UCSD-AML1 (cell line): Measurements from ENCODE around the gene PIGA.

Experiments
- DNase-seq: peaks from one replicate; lab custom pipeline; 2025; ENCODE audit not compliant: unreplicated experiment; lab: John Stamatoyannopoulos, UW

Gene PIGA, protein sequence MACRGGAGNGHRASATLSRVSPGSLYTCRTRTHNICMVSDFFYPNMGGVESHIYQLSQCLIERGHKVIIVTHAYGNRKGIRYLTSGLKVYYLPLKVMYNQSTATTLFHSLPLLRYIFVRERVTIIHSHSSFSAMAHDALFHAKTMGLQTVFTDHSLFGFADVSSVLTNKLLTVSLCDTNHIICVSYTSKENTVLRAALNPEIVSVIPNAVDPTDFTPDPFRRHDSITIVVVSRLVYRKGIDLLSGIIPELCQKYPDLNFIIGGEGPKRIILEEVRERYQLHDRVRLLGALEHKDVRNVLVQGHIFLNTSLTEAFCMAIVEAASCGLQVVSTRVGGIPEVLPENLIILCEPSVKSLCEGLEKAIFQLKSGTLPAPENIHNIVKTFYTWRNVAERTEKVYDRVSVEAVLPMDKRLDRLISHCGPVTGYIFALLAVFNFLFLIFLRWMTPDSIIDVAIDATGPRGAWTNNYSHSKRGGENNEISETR

DNA sequence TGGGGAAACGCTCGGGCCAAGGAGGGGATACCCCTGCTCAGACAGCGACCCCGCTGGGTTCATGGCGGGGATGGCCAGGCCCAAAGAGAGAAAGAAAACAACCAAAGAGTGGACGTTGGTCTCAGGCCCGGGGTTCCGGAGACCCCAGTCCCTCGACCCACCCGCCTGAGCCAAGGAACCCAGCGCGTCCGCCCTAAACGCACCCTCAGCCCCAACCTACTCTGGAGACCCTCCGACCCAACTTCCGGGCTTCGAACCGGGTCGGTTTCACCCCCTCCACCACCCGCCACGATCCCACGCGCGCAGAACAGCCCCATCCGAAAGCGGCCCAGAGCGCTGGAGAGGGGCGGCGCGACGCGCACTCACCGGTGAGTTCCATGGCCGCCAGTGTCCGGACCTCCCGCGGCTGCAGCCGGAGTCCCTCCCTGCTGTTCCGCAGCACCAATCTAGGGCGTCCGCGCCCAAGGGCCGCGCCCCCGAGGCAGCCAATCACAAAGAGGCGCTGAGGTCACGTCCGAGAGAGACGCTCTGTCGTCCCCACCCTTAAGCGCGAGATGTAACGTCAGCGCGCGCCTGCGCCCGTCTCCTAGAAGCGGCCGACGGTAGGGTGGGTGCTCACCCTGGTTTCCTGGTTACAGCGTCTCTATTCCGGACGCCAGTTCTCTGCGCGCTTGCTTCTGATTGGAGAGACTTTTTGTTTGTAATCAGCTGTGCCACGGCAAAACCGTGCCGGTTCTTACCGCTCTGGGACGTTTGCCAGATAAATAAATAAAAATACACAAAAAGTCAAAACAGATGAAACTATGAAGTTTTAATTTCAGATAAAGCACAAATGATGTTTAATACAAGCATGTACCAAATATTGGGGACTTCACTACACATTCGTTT is at the start of gene PIGA:
Gene PIGA (minus strand): TSS at position 389 of the 888 bp plus-strand sequence. CDS start 3,593 bp downstream, outside the sequence.
- DNase-seq, result peak; percentile 92

DNA sequence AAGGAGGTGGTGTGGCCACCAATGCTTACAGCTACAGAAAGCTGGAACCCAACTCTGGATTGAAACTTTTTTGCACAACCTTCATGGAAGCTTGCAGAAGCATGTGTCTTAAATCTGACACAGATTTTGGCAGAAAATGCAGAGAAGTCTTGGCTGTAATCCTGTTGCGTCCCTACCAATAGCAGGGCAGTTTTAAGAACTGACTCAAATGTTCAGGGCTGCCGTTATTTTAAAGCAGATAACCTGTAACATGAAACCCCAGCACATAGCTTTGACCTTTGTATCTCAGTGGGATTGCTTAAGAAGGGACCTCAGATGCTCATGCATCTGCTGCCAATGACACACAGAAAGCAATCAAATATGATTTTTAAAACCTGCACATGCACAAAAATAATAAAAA is 49.0 kb upstream of the PIGA start, which contains the start of gene VEGFD:
Gene VEGFD (minus strand): TSS at position 110 of the 400 bp plus-strand sequence. CDS start 467 bp downstream, outside the sequence.
- DNase-seq, result no peak

DNA sequence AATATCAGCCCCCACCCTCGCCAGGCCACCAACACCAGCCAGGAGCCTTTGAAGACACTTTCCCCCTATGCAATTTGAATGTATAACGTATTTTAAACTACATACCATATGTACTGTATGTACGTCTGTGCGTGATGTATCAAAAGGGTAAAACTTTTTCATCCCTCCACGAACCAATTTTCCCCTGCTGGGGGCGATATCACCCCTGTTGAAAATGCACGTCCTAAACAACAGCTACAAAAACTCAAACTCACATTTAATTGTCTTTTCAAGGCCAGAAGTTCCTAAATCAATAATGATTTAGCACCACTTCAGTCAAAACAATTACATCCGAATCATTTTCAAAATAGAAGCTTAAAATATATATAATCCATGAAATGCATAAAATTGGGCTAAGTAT is 47.5 kb upstream of the PIGA start:
- DNase-seq, result no peak

DNA sequence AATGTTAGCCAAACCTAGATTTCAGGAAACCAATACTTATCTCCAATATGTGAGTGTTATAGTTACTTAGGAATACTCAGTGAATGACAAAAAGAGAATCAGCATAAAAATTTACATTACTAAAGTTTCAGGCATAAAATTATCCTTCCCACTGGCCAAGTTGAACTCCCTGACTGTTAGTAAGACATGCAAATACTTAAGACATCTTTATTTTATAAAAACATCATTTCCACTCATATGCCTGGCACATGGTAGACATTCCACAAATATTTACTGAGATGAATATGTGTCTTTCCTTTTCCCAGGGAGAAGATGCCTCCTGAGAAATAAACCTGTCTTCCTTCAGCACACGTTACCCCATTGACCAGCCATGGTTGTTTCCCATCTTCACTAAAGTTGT is 41.6 kb upstream of the PIGA start:
- no peak for DNase-seq

DNA sequence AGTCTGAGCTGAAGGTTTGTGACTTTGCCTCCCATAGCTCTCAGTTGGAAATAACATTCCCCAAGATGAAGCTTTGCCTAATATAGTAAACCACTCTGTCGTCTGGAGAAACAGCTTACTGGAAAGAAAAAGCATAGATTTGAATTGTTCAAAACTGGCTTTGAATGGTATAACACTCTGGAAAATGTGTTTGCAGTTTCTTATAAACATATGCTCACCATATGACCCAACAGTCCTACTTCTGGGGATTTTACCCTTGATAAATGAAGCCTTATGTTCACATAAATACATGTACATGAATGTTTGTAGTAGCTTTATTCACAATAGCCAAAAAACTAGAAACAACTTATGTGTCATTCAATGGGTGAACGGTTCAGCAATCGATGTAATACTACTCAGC is 38.7 kb upstream of the PIGA start:
- DNase-seq, result no peak

DNA sequence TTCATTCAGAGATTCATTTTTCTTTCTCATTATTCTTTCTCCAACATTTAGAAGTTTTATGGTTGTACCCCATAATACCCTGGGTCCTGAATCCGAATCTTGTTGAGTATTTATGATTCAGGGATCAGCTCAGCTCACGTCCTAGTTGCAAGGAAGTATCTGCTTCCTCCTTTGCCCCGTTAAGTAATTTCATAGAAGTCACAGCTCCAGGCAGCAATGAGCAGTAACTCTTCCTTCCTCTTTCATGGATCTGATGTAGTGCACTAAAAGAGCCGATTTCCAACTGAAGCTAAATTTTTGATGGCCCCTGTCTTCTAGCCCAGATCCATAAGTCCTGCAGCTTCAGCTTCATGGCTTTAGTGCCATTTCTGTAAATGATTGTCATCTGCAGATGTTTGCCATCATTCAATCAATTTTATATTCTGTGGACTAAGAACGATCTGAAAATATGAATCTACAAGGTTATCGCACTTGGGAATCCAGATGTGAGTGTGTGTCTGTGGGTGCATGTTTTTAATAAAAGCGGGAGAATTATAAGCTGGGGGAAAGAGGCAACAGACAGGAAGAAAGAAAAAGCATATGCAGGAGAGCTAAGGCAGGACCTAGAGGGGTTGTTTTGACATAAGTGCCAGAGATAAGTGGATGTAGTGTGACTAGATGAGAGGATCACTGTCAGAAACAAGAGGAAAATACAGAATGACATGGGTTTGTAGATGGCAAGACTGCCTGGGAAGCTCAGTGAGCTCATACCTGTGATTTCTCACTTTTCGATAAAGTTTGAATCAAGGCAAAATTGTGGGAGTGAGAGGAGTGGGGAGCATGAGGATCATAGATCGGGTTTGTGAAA is 31.4 kb upstream of the PIGA start:
- DNase-seq, result no peak

DNA sequence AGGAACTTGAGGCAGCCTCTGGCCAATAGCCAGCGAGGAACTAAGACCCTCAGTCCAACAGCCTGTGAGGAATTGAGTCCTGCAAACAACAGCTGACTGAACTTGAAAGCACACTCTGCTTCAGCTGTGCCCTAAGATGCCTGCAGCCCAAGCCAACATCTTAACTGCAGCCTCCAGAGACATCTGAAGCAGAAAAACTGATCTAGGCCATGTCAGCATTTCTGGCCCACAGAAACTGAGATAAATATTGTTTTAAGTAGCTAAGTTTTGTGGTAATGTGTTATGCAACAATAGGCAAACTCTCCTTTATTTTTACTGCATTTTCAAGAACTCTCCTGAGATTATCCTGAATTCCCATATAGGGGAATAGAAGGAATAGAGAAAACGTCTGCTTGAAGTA is 24.4 kb upstream of the PIGA start:
- DNase-seq, result no peak

DNA sequence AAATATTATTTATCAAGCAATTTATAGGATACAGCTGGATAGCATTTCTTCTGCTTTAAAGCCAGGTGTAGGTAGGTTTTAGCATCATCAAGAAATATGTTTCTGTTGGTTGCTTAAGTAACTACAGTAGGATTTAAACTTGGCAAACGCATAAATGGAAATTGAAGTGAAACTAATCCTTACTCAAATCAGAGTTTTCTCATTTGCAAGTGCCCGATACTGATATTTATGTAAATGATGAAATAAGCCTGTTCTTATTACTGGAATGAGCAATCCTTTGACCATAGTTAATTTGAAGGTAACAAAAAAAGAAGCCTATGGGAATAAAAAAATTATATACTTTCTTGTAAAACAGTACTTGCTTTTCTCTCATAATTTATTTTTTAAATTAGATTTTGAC is 23.2 kb upstream of the PIGA start:
- no peak for DNase-seq

DNA sequence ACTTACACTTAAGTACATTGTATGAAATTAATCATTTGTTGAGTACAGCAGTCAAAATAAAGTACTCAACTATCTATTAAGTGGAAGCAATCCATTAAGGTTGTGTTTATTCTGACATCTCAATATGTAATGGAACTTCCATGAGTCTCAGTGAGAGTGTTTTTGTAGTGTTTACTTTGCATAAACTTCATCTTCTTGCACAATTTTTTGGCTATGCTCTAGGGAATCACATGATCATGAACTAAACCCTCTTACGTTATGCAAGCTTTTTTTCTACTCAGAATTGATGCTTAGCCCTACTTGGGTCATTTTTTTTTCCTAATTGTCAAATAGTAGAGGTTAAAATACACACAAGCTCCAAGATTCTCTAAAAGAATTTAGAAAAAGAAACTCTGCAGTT is 21.1 kb upstream of the PIGA start:
- DNase-seq, result no peak

DNA sequence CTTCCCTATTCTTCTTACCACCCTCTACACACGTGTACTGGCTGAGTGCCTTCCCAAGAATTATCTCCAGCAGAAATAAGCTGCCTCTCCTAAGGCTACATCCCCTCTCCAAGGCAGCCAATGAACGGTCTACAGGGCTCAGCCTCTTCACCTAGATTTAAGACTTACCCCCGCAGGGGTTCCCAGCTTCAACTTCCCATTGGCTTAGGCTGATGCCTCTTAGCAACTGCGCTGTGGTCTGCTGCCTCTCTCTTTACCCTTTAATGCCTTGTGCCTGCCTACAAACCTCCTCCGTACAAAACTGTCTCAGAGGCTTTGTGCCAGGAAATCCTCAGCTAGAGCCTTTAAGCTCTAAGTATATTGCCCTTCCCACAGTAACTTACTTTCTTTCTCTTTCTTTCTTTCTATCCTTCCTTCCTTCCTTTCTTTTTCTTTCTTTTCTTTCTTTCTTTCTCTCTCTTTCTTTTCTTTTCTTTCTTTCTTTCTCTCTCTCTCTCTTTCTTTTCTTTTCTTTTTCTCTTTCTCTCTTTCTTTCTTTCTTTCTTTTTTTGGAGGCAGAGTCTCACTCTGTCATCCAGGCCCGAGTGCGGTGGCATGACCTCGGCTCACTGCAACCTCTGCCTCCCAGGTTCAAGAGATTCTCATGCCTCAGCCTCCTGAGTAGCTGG is 15.1 kb upstream of the PIGA start:
- peak; percentile 21 for DNase-seq

DNA sequence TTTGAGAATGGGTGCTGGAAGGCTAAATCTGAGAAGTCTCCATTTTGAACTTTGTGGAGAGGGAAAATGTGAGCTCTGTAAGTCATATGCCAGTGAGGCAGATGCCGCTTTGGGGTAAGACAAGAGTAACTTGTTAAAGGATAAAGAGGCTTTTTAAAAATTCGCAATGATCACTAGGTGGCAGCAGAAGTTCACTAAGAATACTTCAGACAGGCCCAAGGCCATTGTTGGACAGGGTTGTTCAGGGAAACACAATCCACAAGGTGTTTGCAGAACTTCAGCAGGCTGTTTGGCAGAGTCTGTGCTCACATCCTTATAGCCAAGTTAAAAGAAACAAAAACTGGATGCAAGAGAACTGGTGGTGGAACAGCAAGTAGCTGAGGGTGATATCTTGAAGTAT is 13.7 kb upstream of the PIGA start:
- DNase-seq, result peak; percentile 11

DNA sequence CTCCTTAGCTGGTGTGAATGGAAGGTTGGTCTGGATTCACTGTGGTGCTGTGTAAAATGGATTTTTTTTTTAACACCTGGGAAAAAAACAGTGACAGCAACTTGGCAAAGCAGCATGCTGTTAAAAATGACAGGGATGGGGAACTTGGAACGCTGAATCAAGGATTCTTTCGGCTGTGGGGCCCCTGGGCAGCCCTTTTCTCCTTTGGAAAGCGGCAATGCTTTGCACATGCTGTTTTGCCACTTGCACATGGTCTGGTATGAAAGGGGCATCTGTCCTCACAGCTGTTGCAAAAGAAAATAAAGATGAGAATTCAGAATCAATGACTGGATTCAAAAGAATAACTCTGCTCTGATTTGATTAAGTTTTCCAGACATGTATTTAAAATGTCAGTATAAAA is 10.7 kb upstream of the PIGA start:
- no peak for DNase-seq

DNA sequence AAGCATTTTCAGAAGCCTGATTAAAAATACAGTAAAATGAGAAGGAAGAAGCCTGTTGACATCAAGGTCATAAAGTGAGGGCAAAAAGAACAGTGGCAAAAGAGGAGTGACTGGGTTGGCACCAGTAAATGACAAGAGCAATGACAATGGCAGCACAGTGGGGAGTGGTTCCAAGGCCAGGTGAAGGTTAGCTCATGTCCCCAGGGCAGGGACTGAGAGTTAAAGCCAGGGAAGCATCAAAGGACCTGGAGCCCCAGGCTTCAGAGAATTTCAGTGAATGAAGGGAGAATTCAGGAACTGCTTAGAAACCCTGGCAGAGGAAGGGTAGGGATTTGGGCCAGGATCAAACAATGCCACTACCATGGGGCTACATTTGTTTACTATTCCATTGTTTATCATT is 8.8 kb upstream of the PIGA start:
- no peak for DNase-seq

DNA sequence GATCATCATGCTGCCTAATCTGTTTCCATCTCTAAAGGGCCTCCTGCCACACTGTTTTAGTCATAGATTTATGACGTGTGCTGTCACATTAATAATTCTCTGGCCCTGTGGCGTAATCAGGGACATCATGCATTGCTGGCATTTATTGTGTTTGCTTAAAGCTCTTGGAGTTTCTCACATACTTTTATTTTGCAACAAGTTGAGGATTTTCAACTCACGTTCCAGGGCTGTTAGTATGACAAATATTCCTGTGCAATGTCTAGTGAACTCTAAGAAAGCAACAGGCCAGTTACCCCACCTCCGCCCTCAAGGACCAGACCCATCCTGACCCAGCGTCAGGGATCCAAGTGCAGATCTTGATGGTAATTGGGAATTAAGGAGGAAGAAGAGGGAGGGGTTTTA is 7.8 kb upstream of the PIGA start:
- DNase-seq, result no peak

DNA sequence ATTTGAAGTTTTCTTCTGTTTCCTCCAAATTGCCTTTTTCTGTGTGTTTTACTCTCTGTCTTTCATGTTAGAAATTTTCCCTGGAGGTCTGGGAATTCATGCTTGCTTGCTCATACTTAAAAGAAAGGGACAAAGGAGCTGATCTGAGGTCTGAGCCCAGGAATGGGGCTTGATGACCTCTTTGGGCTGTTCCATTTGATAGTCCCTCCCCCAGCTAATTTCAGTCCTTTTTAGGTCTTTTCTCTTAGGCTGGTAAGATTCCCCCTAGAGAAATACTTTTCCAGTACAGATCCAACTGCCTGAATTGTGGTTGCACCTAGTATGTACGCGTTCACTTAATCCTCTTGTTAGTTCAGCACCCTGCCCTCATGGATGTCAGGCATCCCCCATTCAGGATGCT is 5.5 kb upstream of the PIGA start:
- no peak for DNase-seq

DNA sequence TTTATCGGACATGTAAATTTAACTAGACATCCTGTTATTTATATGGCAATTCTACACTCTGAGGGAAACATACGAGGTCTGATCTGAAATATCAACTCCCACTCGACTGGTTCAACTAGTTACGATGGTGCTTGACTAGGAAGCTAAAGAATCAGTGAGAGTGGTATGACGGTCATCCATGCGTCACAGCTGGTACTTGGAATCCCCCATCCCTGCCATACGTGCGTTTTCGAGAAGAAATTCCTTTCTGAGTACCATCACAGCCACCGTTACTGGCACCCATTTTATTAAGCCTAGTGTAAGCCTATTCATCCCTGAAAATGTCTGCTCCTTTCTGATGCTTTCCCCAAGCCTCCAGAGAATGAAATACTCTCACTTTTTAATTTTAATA is 695 bp upstream of the PIGA start:
- DNase-seq, result no peak

DNA sequence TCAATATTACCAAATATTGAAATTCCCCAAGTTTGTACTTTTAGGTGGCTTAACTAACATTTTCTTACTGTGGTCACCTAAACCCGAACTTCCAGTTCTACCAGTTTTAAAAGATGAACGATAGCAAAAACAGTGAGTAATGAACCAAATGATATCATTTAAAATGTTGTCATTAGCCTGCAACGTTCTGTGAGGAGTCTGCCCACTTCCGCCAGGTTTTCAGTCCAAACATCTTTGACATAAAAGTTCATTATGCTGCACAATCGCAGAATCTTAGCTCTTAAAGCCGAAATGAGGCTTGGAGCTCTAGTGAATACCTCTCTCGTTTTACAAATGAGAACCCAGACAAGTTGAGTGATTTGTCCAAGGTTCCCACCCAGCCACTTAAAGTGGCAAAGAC is 762 bp downstream of the PIGA start:
- no peak for DNase-seq

DNA sequence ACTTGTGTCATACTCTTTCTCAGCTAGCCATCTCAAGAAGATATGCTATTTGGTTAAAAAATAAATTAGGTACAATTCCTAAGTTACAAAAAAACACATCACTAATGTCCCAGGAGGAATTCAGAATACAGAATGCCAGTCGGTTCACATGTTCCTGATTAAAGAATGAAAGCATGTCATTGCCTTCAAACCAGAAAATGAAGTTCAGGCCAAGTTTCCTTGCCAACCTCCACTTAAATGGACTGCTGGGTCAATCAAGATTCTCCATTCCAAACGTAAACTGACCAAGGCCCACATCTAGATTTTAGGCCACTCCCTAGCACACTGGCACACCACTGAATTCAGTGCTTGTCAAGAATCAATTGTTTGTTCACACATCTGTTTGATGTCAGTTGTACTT is 6.5 kb downstream of the PIGA start:
- no peak for DNase-seq

DNA sequence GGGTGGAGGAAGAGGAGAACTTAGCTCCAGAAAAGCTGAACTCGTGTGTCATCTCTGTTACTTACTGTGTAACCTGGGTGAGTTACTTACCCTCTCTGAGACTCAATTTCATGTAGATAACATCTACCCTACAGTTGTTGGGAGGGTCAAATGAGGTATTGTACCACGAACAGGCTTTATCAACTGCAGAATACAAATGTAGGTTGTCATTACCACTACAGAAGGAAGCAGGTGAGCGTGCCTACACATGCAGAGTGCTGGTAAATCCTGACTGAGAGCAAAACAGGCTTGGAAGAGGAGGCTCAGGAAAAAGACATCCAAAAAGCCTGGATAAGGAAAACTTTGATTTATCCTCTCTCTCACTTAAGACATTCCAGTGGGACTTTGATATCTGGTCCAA is 7.2 kb downstream of the PIGA start:
- DNase-seq, result no peak

DNA sequence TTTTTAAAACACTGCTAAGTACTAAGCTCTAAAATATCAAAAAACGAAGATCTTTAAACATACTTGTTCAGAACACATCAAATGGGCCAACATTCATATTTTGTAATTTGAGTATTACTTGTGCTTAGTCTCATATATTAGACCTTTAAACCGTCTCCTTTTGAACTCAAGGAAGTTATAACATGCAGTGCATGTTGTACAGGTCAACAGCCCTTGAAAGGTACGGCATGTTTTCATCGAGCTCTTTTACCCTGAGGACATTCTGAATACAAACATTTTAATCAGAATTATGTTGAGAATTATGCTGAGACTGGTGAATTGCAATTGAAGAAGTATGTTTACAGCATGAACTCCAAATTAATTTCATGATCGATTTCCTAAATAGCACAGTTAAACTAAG is 12.9 kb downstream of the PIGA start:
- DNase-seq, result no peak

DNA sequence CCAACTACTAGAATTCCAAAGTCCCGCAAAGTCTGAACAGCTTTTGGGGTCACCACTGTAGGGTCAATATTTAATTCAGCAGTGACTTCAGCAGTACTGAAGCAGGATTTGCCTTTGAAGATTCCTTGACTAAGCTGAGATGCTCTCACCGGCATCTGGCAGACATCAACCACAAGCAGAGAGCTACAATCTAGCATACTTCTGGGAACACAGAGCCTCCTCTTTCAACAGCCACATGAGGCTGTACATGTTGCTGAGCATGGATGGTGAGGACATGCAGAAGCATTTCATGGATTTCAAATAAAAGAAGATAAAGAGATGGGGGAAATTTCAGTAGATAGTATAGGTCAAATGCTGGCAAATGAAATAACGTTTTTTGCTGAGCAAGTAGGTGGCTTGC is 13.3 kb downstream of the PIGA start:
- DNase-seq, result no peak
